AG04450 (cell line): ENCODE measurements around the gene METRN. TPM values are rescaled to one million over a fixed set of nuclear protein-coding genes. Genes with fewer than 3 reads are reported as not detected.

Source experiments
- CTCF ChIA-PET: fragments of 300-600, 350-600 bp; formaldehyde crosslinking; extraction: SDS; loops from one replicate; lab custom pipeline; 2022; ENCODE audit warnings: antibody characterized with exemption, inconsistent platforms; lab: Charles Lee
- POLR2A ChIA-PET: fragments of 350-600 bp; formaldehyde crosslinking; extraction: SDS; loops from one replicate; lab custom pipeline; 2021; ENCODE audit warnings: antibody characterized with exemption, inconsistent platforms; lab: Yijun Ruan, JAX
- DNase-seq: peaks from one replicate; pipeline ENCODE4 v3.0.0-alpha.2; 2011; ENCODE audit warnings: low read depth, low spot score
- H3K27ac ChIP-seq: one replicate; pipeline ENCODE4 v1.5.1; 2012; ENCODE audit warnings: low read depth, low read length, control low read depth
- H3K27me3 ChIP-seq: one replicate; pipeline ENCODE4 v1.6.0; 2012; ENCODE audit warnings: low read length; ENCODE audit not compliant: control insufficient read depth, insufficient read depth
- H3K4me3 ChIP-seq: 2 replicates; pipeline ENCODE4 v1.5.1; 2011; ENCODE audit warnings: mild to moderate bottlenecking, low read depth, low read length, control low read depth
- H3K9me3 ChIP-seq: 2 replicates; pipeline ENCODE4 v1.5.1; 2012; ENCODE audit warnings: low read length; ENCODE audit not compliant: control insufficient read depth, insufficient read depth
- polyA plus RNA-seq: library from polyadenylated mRNA; depleted of rRNA; stranded (reverse); fragments of >200 nt; gene quantifications from 2 replicates; pipeline ENCODE4 v1.2.3, GENCODE V29; 2011
- TF ChIP-seq, protein P1 (sequence below): IDR thresholded peaks from 2 replicates; pipeline ENCODE4 v1.5.1; 2011; ENCODE audit warnings: low read depth, low read length, control low read depth, inconsistent platforms

The METRN gene
- polyA plus RNA-seq, 1 experiment: 20.0 TPM

DNA sequence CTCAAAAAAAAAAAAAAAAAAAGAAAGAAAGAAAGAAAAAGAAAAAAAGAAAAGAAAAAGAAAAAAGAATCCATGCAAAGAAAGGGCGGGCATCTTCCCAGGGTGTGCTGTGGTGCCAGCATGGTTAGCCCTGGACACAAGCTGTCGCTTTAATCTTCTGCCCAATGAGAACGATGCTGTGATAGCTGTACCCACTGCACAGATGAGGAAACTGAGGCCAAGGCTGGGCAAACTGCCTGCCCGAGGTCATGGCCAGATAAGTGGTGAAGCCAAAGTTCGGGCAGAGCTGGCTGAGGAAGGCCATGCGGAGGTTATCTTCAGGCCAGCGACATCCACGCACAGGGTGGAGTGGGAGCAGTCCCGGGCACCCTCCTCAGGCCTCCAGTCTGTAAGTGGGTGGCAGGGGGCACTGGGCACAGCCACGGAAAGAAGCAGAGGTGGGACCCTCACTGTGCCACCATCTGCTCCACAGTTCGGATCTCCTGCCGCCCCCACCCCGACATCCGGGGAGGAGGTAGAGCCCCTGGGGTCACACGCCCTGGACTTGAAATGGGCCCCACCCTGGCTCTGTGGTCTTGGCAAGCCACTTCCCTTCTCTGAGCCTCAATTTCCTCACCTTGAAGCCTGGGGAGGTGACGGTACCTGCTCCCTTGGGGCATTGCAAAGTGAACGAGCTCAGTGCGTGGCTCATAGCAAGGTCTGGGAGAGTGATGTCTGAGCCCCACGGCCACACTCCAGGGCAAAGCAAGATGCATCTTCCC, 15.8 kb upstream of the METRN start:
- H3K27me3 ChIP-seq: peaks cover 57% of the 10 kb centered on the region
- H3K4me3 ChIP-seq: no peak overlapping the region

DNA sequence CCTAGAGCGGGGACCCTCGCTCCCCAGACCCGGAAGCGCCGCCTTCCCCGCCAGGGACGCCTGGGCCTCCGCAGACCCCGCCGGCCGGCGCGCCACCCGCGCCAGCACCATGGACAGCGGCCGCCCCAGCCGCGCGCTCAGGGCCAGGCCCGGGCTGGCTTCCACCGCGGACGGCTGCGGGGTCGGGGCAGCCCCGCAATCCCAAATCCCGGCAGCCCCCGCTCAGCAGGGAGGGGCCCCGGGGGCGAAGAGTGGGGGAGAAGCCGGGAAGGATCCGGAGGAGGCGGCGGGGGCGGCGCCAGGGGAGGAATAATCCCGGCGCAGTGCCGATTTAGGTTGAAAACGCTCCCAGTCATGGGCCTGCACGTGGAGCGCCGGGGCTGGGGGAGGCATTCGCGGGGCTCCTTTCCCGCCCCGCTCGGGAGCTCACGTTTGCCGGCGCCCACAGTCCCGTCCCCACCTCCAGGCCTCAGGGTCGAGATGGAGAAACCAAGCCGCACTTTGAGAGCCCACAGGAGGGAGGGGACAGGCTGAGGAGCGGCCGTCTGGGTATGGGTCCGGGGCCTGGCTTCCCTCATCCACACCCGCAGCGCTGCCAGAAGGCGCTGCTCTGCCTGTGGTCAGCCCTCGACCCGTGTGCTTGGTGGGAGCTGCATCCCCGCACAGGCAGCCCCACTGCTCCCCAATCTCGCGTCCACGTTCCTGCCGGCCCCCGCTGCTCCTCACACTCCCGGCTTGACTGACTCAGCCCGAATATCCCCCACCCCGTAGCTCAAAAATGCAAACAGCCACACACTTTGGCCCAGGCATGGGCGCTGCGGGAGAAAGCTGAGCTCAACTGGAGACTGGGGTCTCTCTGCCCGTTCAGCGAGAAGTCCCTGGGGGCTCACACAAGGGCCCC, 14.0 kb upstream of the METRN start:
- Histone ChIP-seq H3K27ac (no peak overlapping the region), H3K4me3 (no peak overlapping the region), H3K27me3 (peaks cover 53% of the 10 kb centered on the region), H3K9me3 (no peaks in the 10 kb centered on the region; the same call in 1 of the 2 replicates)
- ChIA-PET POLR2A (interaction anchor here (0.6 kb wide), 1 partner anchor 490 kb away, joined by 3 read pairs; no protein-coding TSS in a partner anchor), CTCF (interaction anchor here (1.2 kb wide), 1 partner anchor 11 kb away, joined by 3 read pairs; no protein-coding TSS in a partner anchor)
- TF ChIP-seq, protein P1, sequence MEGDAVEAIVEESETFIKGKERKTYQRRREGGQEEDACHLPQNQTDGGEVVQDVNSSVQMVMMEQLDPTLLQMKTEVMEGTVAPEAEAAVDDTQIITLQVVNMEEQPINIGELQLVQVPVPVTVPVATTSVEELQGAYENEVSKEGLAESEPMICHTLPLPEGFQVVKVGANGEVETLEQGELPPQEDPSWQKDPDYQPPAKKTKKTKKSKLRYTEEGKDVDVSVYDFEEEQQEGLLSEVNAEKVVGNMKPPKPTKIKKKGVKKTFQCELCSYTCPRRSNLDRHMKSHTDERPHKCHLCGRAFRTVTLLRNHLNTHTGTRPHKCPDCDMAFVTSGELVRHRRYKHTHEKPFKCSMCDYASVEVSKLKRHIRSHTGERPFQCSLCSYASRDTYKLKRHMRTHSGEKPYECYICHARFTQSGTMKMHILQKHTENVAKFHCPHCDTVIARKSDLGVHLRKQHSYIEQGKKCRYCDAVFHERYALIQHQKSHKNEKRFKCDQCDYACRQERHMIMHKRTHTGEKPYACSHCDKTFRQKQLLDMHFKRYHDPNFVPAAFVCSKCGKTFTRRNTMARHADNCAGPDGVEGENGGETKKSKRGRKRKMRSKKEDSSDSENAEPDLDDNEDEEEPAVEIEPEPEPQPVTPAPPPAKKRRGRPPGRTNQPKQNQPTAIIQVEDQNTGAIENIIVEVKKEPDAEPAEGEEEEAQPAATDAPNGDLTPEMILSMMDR: no peak
- no peak for DNase-seq

More for the DNA sequence above, 15.8 kb upstream of the METRN start:
- H3K9me3 ChIP-seq: no peaks in the 10 kb centered on the region; the same call in 1 of the 2 replicates
- TF ChIP-seq, protein P1: no peak
- ChIA-PET CTCF (no interaction called here), POLR2A (interaction anchor here (0.7 kb wide), 2 partner anchors 9 to 20 kb away, joined by 3 read pairs; no protein-coding TSS in a partner anchor)
- H3K27ac ChIP-seq: no peak overlapping the region
- no peak for DNase-seq

DNA sequence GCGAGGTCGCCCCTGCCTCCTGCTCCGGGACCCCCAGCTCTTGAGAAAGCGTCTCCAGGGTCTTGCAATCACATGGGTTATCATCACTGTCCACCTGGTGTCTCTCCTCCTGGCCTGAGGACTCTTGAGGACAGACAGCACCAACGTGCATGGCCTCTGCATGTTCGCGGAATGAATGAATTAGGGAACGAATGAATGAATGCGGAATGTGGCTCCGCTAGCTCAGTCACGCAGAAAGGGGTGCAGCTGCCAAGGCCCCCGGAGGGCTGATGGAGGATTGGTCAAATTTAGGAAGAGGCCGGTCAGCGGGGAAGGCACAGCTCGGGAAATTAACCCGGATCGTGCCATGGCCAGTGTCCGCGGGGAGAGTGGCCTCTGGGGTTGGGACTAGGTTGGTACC, 12.6 kb upstream of the METRN start:
- TF ChIP-seq, protein P1: no peak
- ChIA-PET CTCF (interaction anchor here (1.2 kb wide), 1 partner anchor 10 kb away, joined by 3 read pairs; no protein-coding TSS in a partner anchor), POLR2A (no interaction called here)
- Histone ChIP-seq H3K27me3 (peaks cover 65% of the 10 kb centered on the region), H3K4me3 (no peak overlapping the region), H3K9me3 (no peaks in the 10 kb centered on the region; the same call in 1 of the 2 replicates), H3K27ac (no peak overlapping the region)
- DNase-seq: no peak

DNA sequence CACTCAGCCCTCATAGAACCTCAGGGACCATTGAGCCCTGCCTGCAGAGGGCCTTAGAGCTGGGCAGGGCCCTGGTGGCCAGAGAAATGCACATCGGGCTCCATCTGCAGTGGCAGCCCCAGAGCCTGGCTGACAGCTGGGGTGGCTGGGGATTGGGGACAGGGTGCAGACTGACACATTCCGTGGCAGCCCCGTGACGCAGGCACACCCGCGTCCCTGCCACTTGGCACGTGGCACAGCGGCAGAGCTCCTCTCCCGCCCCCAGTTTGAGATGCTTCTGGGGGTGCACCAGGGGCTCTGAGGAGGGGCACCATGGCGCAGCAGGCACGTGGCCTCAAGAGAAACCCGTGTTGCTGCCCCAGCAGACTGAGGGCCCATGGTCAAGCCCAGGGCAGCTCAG, 11.5 kb upstream of the METRN start:
- no peaks in the 10 kb centered on the region; the same call in 1 of the 2 replicates for H3K9me3 ChIP-seq
- DNase-seq: no peak
- peaks cover 74% of the 10 kb centered on the region for H3K27me3 ChIP-seq
- POLR2A ChIA-PET: no interaction called here
- H3K4me3 ChIP-seq: no peak overlapping the region
- H3K27ac ChIP-seq: no peak overlapping the region
- CTCF ChIA-PET: interaction anchor here (1.1 kb wide), 1 partner anchor 9 kb away, joined by 6 read pairs; no protein-coding TSS in a partner anchor
- TF ChIP-seq, protein P1: no peak
